ENCODE measurements around the gene CEP85.

Gene CEP85

GRCh38 chr1:26317612-26318337 is 83.8 kb downstream of the CEP85 start, which contains the start of gene CD52:
Gene CD52, plus strand, starts transcription at chr1:26317958. Its CDS starts 60 bp downstream, at chr1:26318018.
- no peak for DNase-seq

DNA sequence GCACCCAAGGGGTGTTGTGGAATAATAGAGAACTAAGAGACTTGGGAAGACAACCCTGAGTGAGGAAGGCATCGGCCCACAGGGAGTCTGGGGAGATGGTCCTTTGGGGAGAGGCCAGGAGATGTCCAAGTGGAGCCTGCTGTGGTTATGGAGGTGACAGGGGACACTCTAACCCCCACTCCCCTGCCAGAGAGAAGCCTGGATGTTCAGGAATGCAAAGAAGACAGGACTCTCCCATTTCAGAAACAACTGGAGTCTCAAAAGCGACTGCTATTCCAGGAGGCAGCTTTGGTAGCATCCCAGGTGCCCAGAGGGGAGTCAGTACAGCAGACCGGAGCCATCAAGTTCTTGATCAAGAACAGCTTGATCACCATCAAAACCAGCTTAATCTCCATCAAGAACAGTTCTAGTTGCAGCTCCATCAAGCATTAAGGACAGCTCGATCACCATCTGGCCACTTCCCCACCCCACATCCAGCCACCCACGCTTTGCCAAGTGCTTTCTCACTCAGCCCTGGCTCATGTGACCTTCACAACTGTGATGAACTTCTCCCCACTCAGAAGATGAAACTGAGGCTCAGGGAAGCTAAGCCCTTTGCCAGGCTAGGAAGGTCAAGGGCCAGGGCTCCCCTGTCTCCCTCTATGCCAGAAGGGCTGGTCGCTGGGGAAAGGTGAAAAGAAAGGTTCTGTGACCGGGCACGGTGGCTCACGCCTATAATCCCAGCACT is 84.5 kb downstream of the CEP85 start:
- DNase-seq = no peak

DNA sequence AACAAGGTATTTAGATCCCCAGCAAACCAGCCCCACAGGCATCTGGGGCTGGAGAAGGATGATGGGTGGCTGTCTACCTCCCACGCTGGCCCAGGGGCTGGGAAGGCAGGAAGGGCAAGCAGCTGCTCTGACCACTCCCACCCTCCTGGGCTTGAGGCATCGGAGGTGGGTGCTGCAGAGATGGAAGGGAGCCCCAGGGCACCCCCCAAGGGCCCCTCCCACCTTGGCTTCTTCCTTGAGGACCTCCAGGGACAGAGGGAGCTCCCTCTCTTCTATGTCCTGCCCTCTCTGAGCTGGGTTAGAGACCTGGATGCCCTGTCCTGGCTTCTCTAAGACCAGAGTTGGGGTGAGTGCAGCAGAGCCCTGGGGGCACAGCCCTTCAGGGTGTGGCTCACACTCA is 86.9 kb downstream of the CEP85 start:
- no peak for DNase-seq

GRCh38 chr1:26321315-26322041 is 87.5 kb downstream of the CEP85 start:
- peak; percentile 70 for DNase-seq

- no peak for DNase-seq
These were observed 88.0 kb downstream of the CEP85 start for GRCh38 chr1:26322042-26322331.

- no peak for DNase-seq
These were observed 89.4 kb downstream of the CEP85 start for GRCh38 chr1:26323382-26323781.

DNA sequence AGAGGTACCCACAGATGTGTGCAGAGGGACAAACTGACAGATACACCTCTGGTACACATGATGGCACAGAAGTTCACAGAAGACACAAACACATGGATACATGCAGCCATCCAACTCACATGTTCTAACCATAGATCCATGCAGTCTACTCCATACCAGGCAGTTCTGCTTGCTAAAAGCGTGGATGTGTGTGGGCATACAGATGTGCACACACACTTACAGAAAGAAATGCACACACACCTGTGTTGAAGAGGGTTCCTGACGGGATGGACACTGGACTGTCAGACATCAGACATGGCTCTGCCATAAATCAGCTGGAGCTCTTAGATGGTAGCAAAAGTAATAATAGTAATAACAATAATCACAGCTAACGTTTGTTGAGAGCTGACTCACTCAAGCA is 90.5 kb downstream of the CEP85 start:
- no peak for DNase-seq

GRCh38 chr1:26327956-26328362 is 94.0 kb downstream of the CEP85 start:
- peak; percentile 44 for DNase-seq
